OCI-LY3 (cell line): ENCODE data around the gene MAD1L1.

ENCODE experiments used
- EZH2phosphoT487 ChIP-seq: fragments of 200-600 bp; shearing (Covaris generic); IDR thresholded peaks from 2 replicates; pipeline ENCODE4 v1.6.1; 2018; ENCODE audit warnings: antibody characterized with exemption, mixed run types, low read depth
- TF ChIP-seq, protein P1 (sequence below): fragments of 200-600, 300-600 bp; sonication (generic); IDR thresholded peaks from 2 replicates; pipeline ENCODE4 v1.5.1; 2014; ENCODE audit warnings: antibody characterized with exemption, low read length, low read depth

DNA sequence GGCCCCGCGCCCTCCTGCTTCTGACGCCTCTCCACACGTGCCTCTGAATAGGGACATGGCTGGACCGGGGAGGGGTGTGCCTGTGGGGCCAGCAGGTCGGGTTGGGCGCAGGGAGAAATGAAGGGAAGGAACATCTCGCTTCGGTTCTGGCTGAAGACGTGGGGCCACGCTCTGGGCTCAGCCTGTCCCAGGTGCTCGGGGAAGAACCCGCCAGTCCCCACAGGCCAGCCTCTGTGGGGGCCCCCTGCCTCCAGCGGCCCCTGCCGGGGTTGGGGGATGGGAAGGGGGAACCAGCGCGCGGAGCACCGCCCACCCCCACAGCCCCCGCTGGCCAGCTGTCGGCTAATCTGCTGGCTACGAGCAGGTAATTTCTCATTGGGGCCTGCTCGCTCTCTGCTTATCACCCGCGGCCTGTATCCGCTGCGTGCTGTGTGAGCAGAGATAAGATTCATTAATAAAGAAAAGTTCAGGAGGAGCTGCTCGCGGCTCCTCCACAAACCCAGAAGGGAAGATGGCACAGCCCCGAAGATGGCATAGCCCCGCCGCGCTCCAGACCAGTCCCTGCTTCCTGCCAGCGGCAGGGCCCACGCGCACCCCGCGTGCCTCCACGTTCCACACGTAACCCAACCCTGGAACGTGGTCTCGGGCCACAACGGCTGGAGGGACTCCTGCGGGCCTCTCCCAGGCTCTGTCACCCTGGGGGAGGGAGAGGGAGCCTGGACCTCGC, 376.4 kb downstream of the MAD1L1 start:
- TF ChIP-seq, protein P1, sequence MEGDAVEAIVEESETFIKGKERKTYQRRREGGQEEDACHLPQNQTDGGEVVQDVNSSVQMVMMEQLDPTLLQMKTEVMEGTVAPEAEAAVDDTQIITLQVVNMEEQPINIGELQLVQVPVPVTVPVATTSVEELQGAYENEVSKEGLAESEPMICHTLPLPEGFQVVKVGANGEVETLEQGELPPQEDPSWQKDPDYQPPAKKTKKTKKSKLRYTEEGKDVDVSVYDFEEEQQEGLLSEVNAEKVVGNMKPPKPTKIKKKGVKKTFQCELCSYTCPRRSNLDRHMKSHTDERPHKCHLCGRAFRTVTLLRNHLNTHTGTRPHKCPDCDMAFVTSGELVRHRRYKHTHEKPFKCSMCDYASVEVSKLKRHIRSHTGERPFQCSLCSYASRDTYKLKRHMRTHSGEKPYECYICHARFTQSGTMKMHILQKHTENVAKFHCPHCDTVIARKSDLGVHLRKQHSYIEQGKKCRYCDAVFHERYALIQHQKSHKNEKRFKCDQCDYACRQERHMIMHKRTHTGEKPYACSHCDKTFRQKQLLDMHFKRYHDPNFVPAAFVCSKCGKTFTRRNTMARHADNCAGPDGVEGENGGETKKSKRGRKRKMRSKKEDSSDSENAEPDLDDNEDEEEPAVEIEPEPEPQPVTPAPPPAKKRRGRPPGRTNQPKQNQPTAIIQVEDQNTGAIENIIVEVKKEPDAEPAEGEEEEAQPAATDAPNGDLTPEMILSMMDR = no peak
- no peak for TF ChIP-seq EZH2phosphoT487
